Islet precursor cell (in vitro differentiated cells): ENCODE results near the gene SMC4.
A peak's percentile ranks its signal among the peaks of the same experiment; 100 is the strongest.
"Not testable (repeated sequence)": the region's sequence is repeated elsewhere in the genome, so short reads cannot be mapped to it uniquely, and the experiment has no call there.

ENCODE experiments used
- DNase-seq: peaks from one replicate; pipeline ENCODE4 v3.0.0-alpha.2; 2018

Gene SMC4

GRCh38 chr3:160399125-160400029 is at the start of gene SMC4, which contains the start of gene IFT80:
SMC4 (plus strand) TSS chr3:160399650; CDS start chr3:160400827, 1,177 bp downstream.
IFT80 (minus strand) TSS chr3:160399225; CDS start chr3:160384600, 14,625 bp downstream.
- DNase-seq = peak; percentile 98

GRCh38 chr3:160355826-160356225 is 43.6 kb upstream of the SMC4 start:
- DNase-seq = no peak

GRCh38 chr3:160362896-160363295 is 36.6 kb upstream of the SMC4 start:
- DNase-seq = not testable (repeated sequence)

GRCh38 chr3:160365869-160366522 is 33.5 kb upstream of the SMC4 start:
- DNase-seq = no peak

- no peak for DNase-seq
Observed at GRCh38 chr3:160368804-160369203, 30.6 kb upstream of the SMC4 start.

GRCh38 chr3:160369784-160370183 is 29.7 kb upstream of the SMC4 start:
- DNase-seq = no peak

GRCh38 chr3:160370987-160371857 is 28.2 kb upstream of the SMC4 start:
- DNase-seq = no peak

- no peak for DNase-seq
Observed at GRCh38 chr3:160372780-160373179, 26.7 kb upstream of the SMC4 start.

- DNase-seq = no peak
Observed at GRCh38 chr3:160373655-160374054, 25.8 kb upstream of the SMC4 start.

- no peak for DNase-seq
Observed at GRCh38 chr3:160374472-160374871, 25.0 kb upstream of the SMC4 start.

GRCh38 chr3:160374925-160375324 is 24.5 kb upstream of the SMC4 start:
- no peak for DNase-seq

GRCh38 chr3:160376681-160377080 is 22.8 kb upstream of the SMC4 start:
- DNase-seq = no peak

- DNase-seq = no peak
Observed at GRCh38 chr3:160378331-160379109, 20.9 kb upstream of the SMC4 start.

- DNase-seq = peak; percentile 55
Observed at GRCh38 chr3:160379628-160380214, 19.7 kb upstream of the SMC4 start.

GRCh38 chr3:160381470-160381869 is 18.0 kb upstream of the SMC4 start:
- DNase-seq = no peak

- DNase-seq = no peak
Observed at GRCh38 chr3:160384639-160385318, 14.7 kb upstream of the SMC4 start.

- DNase-seq = no peak
Observed at GRCh38 chr3:160390565-160391138, 8.8 kb upstream of the SMC4 start.

GRCh38 chr3:160392798-160393197 is 6.7 kb upstream of the SMC4 start:
- DNase-seq = no peak

GRCh38 chr3:160393346-160394008 is 6.0 kb upstream of the SMC4 start:
- no peak for DNase-seq

- DNase-seq = no peak
Observed at GRCh38 chr3:160394009-160394392, 5.4 kb upstream of the SMC4 start.
